ENCODE measurements around the gene ADAMTS19.
"Not testable (repeated sequence)": the region's sequence is repeated elsewhere in the genome, so short reads cannot be mapped to it uniquely, and the experiment has no call there.

The ADAMTS19 gene

GRCh38 chr5:129547137-129547536, 87.0 kb downstream of the ADAMTS19 start:
- no peak for DNase-seq (ENCODE audit: low read depth in 1 of 2, low spot score in 1 of 2)
- in situ Hi-C loops (cut with HindIII; ENCODE audit: low pct_unique_long_range_greater_than_20kb, low sequenced_read_pairs), result no loop called here
- no peak for TF ChIP-seq JUND (IDR thresholded peaks at IDR 0.05; ENCODE audit: low read depth)

DNA sequence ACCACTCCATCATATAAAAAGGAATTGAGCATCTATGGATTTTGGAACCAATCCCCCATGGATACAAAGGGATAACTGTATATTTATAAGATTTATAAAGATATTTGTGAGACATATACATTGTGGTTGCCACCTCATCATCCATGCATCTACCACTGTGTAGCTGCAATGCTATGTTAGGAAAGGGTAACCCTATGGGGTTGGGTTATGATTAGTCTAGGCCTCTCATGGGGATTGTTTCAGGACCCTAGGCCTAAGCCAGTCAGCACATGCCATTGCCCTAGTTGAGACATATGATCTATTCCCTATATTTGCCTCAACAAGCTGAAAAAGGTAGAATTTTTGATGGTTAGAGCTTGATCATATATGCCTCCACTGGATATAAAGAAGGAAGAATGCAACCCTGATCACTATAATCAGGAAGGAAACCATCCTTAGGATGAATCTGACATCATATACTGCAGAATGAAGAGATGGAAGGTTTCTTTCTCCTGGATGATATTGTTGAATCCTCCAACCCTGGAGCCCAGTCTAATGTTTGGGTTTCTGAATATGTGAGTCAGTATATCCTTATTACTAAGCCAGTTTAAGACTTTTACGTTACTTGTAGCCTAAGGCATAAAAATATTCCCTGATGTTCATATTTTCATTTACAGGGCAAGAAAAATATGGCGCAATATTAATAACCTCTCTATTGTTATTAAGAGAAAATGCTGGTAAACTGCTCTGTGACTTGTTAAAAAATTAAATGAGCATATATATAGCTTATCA, 94.2 kb downstream of the ADAMTS19 start:
- no peak for TF ChIP-seq JUND (IDR thresholded peaks at IDR 0.05; ENCODE audit: low read depth)
- in situ Hi-C loops (cut with HindIII; ENCODE audit: low pct_unique_long_range_greater_than_20kb, low sequenced_read_pairs), result no loop called here

DNA sequence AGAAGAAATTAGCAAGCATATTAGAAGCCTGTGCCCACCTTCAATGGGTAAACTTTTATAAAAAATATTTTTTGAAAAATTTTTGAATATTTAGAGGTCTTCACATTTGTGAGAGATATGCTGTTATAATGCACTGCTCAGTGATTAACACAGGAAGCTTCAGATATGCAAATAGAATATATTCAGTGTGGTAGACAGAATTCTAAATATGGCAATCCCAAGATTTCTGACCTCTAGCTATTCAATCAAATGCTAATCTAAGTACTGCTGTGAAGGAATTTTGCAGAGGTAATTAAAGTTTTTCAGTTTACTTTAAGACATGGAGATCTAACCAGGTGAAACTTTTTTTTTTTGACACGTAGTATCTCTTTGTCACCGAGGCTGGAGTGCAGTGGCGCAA, 103.5 kb downstream of the ADAMTS19 start:
- no peak for DNase-seq (ENCODE audit: low read depth in 1 of 2, low spot score in 1 of 2)
- in situ Hi-C loops (cut with HindIII; ENCODE audit: low pct_unique_long_range_greater_than_20kb, low sequenced_read_pairs), result no loop called here
- no peak for TF ChIP-seq JUND (IDR thresholded peaks at IDR 0.05; ENCODE audit: low read depth)

More for the DNA sequence above, 94.2 kb downstream of the ADAMTS19 start:
- no peak for DNase-seq (ENCODE audit: low read depth in 1 of 2, low spot score in 1 of 2)

- TF ChIP-seq JUND (IDR thresholded peaks at IDR 0.05; ENCODE audit: low read depth), result no peak
- in situ Hi-C loops (cut with HindIII; ENCODE audit: low pct_unique_long_range_greater_than_20kb, low sequenced_read_pairs), result no loop called here
- DNase-seq (ENCODE audit: low read depth in 1 of 2, low spot score in 1 of 2), result no peak
These were observed 109.2 kb downstream of the ADAMTS19 start for GRCh38 chr5:129569295-129569694.

DNA sequence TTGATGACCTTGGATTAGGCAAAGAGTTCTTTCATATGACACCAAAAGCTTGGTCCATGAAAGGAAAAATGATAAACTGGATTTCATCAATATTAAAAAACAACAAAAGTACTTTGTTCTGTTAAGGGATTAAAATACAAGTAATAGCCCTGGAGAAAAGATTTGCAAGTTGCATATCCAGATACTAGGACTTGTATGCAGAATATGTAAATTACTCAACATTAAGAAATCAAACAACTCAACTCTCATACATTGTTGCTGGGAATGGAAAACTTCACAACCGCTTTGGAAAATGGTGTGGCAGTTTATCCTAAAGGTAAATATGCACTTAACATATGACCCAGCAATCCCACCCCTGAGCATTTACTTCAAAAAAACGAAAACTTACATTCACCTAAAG, 112.0 kb downstream of the ADAMTS19 start:
- in situ Hi-C loops (cut with HindIII; ENCODE audit: low pct_unique_long_range_greater_than_20kb, low sequenced_read_pairs), result no loop called here
- DNase-seq (ENCODE audit: low read depth in 1 of 2, low spot score in 1 of 2), result no peak
- no peak for TF ChIP-seq JUND (IDR thresholded peaks at IDR 0.05; ENCODE audit: low read depth)

DNA sequence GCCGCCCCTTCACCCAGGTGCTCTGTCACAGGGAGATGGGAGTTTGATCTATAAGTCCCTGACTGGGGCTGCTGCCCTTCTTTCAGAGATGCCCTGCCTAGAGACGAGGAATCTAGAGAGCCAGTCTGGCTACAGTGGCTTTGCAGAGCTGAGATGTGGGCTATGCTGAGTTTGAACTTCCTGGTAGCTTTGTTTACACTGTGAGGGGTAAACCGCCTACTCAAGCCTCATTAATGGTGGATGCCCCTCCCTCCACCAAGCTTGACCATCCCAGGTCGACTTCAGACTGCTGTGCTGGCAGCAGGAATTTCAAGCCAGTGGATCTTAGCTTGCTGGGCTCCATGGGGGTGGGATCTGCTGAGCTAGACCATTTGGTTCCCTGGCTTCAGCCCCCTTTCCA, 124.4 kb downstream of the ADAMTS19 start:
- in situ Hi-C loops (cut with HindIII; ENCODE audit: low pct_unique_long_range_greater_than_20kb, low sequenced_read_pairs); DNase-seq (ENCODE audit: low read depth in 1 of 2, low spot score in 1 of 2): not testable (repeated sequence)

GRCh38 chr5:129591508-129592160, 131.5 kb downstream of the ADAMTS19 start:
- in situ Hi-C loops (cut with HindIII; ENCODE audit: low pct_unique_long_range_greater_than_20kb, low sequenced_read_pairs), result no loop called here
- no peak for TF ChIP-seq JUND (IDR thresholded peaks at IDR 0.05; ENCODE audit: low read depth)
- no peak for DNase-seq (ENCODE audit: low read depth in 1 of 2, low spot score in 1 of 2)

DNA sequence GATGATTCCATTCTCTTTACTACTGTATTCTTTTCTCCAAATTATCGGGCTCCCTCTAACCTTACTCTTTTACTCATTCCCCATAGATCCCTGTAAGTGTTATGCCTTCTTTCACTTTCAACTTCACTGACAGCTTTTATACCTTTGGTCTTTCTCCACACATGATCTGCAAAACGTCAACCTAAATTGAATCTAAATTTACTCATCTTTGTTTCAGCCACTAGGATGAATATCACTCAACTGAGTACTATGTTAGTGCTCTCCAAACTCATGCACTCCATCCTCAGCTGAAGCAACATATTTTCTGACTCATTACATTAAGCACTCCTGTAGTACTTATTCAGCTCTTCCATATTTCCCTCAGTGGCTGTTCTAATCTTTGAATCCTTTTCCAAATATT, 133.4 kb downstream of the ADAMTS19 start:
- TF ChIP-seq JUND (IDR thresholded peaks at IDR 0.05; ENCODE audit: low read depth), result no peak
- DNase-seq (ENCODE audit: low read depth in 1 of 2, low spot score in 1 of 2), result no peak
- in situ Hi-C loops (cut with HindIII; ENCODE audit: low pct_unique_long_range_greater_than_20kb, low sequenced_read_pairs), result no loop called here

GRCh38 chr5:129601576-129601975, 141.5 kb downstream of the ADAMTS19 start:
- in situ Hi-C loops (cut with HindIII; ENCODE audit: low pct_unique_long_range_greater_than_20kb, low sequenced_read_pairs), result no loop called here
- no peak for TF ChIP-seq JUND (IDR thresholded peaks at IDR 0.05; ENCODE audit: low read depth)
- DNase-seq (ENCODE audit: low read depth in 1 of 2, low spot score in 1 of 2), result no peak

DNA sequence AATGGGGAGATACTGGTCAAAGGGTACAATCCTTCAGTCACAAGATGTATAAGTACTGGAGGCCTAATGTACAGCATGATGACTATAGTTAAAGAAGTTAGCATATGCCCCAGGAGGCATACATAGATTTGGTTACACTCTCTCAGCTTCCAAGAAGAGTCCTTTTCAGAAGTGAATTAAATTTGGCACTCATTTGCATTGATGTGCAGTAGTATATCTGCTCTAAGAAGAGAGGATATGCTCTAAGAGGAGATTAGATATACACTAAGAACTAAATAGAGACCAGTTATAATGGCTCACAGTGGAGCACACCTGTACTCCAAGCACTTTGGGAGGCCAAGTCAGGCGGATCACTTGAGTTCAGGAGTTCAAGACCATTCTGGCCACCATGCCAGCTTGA, 148.3 kb downstream of the ADAMTS19 start:
- no peak for TF ChIP-seq JUND (IDR thresholded peaks at IDR 0.05; ENCODE audit: low read depth)
- no peak for DNase-seq (ENCODE audit: low read depth in 1 of 2, low spot score in 1 of 2)
- in situ Hi-C loops (cut with HindIII; ENCODE audit: low pct_unique_long_range_greater_than_20kb, low sequenced_read_pairs), result no loop called here

GRCh38 chr5:129609710-129610109, 149.6 kb downstream of the ADAMTS19 start:
- no peak for DNase-seq (ENCODE audit: low read depth in 1 of 2, low spot score in 1 of 2)
- TF ChIP-seq JUND (IDR thresholded peaks at IDR 0.05; ENCODE audit: low read depth), result no peak
- in situ Hi-C loops (cut with HindIII; ENCODE audit: low pct_unique_long_range_greater_than_20kb, low sequenced_read_pairs), result no loop called here

- no peak for TF ChIP-seq JUND (IDR thresholded peaks at IDR 0.05; ENCODE audit: low read depth)
- in situ Hi-C loops (cut with HindIII; ENCODE audit: low pct_unique_long_range_greater_than_20kb, low sequenced_read_pairs), result no loop called here
- no peak for DNase-seq (ENCODE audit: low read depth in 1 of 2, low spot score in 1 of 2)
These were observed 156.4 kb downstream of the ADAMTS19 start for GRCh38 chr5:129616517-129616916.

GRCh38 chr5:129617206-129617605, 157.1 kb downstream of the ADAMTS19 start:
- no peak for DNase-seq (ENCODE audit: low read depth in 1 of 2, low spot score in 1 of 2)

More at GRCh38 chr5:129617206-129617605, 157.1 kb downstream of the ADAMTS19 start:
- TF ChIP-seq JUND (IDR thresholded peaks at IDR 0.05; ENCODE audit: low read depth), result no peak
- in situ Hi-C loops (cut with HindIII; ENCODE audit: low pct_unique_long_range_greater_than_20kb, low sequenced_read_pairs), result no loop called here
